Measurements from ENCODE around the gene GPR89B.
A peak's percentile ranks its signal among the peaks of the same experiment; 100 is the strongest.
"Not testable (repeated sequence)": the region's sequence is repeated elsewhere in the genome, so short reads cannot be mapped to it uniquely, and the experiment has no call there.

GPR89B gene

DNA sequence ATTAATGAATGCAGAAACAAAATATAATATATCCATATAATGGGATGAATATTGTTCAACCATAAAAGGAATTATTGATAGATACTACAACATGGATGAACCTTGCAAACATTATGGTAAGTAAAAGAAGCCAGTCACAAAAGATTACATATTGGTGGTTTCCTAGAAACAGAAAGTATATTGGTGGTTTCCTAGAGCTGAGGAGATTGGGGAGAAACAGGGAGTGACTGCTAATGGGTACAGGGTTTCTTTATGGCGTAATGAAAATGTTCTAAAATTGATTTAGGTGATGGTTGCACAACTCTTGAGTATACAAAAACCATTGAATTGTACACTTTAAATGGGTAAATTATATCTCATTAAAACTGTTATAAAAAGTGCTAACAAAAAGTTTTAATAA, 14.3 kb downstream of the GPR89B start:
- DNase-seq: not testable (repeated sequence)

DNA sequence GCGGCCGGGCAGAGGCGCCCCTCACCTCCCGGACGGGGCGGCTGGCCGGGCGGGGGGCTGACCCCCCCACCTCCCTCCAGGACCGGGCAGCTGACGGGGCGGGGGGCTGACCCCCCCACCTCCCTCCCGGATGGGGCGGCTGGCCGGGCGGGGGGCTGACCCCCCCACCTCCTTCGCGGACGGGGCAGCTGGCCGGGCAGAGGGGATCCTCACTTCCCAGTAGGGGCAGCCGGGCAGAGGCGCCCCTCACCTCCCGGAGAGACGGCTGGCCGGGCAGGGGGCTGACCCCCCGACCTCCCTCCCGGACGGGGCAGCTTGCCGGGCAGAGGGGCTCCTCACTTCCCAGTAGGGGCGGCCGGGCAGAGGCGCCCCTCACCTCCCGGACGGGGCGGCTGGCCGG, 21.3 kb downstream of the GPR89B start:
- DNase-seq: not testable (repeated sequence)

DNA sequence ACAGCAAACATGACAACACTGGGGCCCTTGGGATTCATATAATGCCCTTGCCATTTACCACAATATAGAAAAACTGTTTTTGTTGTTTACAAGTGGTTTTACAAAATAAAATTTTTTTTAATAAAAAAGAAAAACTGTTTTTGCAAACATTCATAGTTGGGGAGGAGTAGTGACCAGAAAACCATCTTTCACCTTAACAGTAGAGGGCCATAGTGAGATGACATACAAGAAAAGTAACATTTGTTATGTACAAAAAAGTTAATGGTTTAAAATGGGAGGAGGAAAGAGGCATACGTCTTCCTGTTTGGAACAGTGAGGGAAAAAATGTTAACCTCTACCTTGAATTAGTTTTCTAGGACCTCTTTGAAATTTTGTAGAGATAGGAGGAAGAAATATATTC, 30.7 kb downstream of the GPR89B start:
- not testable (repeated sequence) for DNase-seq

DNA sequence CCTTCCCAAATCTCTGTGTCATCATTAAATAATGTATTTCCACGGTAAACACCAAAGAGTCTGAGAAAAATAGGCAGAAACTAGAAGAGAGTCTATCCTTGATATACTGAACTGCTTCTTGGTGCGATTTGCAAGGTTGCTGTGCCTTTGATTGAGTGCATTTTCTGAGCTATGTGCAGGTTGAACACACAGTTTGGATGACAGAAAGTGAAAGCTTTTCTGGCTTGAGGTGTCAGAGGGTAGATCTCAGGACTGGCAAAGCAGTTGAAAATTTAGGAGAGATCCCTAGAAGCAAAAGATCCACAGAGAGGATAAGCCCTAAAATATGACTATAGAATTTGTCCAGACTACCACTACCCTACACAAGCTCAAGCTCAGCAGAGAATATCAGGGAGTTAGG, 31.5 kb downstream of the GPR89B start:
- DNase-seq: not testable (repeated sequence)

DNA sequence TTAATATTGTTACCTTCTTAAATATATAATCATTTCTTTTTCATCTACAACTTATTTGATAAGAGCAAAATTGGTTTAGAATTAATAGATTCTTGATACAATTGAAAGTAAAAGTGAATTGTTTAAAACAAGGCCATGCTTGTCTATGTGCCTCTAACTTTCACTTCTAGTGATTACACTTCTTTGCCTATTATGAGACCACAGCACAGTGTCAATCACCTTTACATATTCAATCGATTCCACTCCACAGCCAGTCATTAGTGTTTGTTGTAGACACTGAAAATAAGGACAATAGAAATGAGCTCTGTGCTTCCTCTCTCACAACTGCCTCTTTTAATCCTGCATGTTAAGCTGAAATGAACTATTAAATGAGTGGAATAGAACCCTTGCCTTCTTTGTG, 36.4 kb downstream of the GPR89B start:
- DNase-seq: not testable (repeated sequence)

DNA sequence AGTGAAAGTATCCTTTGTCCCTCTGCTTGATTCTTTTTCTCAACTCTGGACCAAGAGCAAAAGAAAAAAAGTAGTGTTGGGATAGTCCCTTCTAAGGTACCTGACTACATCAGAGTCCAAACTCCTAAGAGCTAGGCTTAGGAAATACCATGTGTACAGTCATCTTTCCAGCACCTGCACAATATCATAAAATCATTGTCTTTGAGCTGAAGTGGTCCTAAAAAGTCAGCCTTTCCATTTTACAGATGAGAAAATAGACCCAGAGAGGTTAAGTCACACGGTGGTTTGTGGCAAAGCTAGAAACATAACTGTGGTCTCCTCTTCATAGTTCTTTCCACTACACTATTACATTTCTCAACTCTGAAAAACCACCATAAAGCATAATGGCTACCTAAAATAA, 38.4 kb downstream of the GPR89B start:
- DNase-seq: not testable (repeated sequence)

DNA sequence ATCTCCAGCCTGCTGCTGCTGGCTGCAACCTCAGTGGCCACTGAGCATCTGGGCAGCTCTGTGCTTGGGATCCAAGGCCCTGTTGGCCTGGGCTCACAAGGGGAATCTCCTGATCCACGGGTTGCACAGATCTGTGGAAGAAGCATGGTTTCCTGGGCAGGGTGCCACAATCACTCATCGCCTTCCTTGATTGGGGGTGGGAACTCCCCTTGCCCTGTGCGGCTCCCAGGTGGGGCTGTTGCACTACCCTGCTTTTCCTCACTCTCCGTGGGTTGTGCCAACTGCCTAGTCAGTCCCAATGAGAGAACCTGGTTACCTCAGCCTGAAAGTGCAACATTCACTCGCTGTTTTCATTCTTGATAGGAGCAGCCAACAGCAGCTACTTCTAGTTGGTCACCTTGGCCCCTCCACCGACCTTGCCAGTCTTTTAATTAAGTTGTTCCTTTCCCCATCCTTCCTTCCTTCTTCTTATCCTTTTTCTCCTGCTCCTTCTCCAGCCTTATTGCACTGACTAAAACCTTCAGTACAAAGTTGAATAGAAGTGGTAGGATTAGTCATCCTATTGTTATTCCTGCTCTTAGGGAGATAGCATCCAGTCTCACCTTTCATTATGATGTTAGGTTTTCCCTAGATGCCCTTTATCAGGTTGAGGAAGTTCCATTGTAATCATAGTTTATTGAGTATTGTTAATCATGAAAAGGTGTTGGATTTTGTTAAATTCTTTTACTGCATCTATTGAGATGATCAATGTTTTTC, 50.9 kb downstream of the GPR89B start:
- not testable (repeated sequence) for DNase-seq

DNA sequence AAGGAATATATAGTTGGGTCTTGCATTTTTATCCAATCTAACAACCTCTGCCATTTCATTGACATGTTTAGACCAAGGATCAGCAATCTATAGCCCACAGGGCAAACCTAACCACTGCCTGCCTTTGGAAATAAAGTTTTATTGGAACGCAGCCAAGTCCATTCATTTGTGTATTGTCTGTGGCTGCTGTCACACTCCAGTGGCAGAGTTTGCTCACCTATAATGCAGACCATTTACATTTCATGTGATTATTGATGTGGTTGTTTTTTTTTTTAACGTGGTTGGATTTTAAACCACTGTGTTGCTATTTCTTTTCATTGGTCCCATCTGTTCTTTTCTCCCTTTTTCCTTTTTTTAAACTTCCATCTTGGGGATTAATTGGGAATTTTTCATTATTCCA, 57.2 kb downstream of the GPR89B start:
- not testable (repeated sequence) for DNase-seq

DNA sequence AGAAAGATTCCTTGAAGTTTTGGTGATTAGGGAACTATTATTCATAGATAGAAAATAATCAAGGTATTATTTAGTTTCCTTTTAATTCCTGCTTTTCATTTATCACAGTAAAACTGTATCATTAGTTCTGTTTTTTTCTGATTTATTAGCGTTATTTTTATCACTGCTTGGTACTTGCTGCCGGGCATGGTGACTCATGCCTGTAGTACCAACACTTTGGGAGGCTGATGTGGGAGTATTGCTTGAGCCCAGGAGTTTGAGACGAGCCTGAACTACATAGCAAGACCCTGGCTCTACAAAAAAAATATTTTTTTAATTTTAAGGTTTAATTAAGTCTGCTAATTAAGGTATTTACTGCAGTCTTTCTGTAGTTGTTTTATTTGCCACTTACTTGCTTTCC, 59.7 kb downstream of the GPR89B start:
- not testable (repeated sequence) for DNase-seq

DNA sequence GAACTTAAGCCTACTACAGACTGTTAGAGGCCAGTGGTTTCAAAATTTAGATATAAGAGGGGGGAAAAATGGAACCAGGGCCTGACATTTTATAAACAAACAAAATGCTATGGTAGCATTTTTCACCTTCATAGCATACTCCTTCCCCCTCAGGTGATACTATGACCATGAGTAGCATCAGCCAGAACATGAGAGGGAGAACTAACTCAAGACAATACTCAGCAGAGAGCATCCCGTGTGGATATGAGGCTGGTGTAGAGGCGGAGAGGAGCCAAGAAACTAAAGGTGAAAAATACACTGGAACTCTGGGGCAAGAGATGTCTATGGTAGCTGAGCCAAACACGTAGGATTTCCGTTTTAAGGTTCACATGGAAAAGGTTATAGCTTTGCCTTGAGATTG, 64.7 kb downstream of the GPR89B start:
- DNase-seq: not testable (repeated sequence)

DNA sequence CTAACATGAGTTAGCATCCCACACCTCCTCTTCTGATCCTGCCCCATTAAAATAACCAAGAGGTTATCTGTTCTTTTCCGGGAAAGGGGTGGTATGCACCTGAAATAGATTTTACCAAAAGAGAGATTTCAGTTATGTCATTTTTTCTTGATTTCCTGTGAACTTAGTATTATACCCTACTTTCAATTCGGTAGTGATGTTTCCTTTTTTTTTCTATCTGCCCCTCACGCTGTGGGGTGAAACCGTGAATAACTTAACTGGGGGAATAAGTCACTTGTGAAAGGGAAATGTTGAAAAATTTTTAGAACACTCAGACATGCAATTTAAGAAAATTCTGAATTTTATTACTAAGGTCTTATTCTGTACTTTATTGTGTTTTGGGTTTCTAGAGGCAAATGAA, 65.2 kb downstream of the GPR89B start:
- not testable (repeated sequence) for DNase-seq

DNA sequence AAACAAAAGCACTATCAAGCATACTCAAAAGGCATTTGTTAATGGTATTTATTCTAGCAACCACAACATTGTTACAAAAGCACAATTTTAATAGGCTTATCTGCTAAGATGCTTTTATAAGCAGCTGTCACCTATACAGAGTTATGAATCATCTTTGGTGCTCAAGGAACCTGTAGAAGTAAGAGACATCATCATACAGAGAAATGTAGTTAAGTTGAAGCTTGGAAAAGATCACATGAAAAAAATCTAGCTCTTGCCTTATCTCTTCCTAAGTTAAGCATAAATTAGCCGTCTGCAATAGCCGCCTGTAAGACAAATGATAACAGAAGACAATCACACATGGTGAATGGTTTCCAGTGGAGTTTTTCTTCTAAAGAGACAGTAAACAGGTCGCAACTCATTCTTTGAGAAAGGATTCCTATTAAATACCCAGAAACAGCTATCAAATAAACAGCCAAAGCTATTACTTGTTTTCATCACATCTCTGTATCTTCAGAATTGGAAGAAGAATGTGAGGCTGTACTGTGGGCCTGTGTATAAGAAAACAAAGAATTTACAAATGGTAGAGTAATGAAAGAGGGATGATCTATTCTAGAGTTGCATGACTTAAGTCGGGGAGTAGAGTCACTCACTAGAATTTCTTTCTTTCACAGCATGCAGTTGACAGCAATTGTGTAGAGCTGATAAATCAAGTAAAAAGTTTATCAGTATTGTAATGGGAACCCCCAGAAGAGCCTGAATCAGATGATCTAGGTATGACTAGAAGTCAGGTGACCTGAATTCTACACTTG, 65.8 kb downstream of the GPR89B start:
- DNase-seq: not testable (repeated sequence)

DNA sequence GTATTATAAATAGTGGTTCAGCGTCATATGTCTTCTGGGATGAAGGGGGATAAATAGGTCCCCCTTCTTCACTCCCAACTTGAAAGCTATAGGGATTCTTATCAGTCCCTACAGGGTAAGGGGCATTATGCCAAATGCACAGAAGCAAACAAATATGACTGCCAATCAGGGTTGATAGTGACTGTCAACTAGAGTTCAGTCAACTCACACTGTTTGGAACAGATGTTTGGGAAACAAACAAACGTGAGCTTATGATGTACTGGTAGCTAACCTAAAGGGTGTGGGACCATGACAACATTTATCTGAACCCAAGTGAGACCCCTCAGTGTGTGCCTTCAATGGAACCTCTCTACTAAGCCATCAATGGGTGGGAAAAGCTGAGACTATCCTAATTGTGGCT, 67.9 kb downstream of the GPR89B start:
- DNase-seq: not testable (repeated sequence)

DNA sequence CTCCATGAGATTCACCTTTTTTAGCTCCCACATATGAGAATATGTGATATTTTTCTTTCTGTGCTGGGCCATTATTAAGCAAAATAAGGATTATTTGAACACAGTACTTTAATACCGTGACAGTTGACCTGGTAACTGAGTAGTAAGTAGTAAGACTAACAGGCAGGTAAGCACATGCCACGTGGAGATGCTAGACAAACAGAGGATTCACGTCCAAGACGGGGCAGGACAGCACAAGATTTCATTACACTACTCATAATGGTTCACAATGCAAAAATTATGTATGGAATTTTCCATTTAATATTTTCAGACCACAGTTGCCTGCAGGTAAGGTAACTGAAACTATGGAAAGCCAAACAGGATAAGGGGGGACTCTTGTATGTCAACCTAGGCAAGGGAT, 79.5 kb downstream of the GPR89B start:
- not testable (repeated sequence) for DNase-seq

DNA sequence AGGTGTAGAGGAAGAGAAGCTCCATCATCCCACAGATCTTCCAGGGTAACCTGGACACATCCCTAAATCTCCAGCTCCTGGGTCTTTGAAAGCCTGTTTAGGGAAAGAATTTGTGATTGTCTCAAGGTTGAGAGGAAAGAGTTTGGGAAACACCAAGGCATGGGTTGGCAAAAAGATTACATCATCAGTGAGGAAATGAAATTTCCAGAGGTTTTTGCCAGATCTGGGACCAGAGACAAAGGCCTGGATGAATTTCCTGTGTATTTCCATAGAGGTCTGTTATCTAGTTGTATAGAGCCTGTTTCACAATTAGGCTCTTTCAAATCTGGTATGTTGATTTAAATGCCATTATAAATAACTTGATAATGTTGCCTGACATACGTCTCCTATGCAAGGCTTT, 82.3 kb downstream of the GPR89B start:
- DNase-seq: peak; percentile 1

DNA sequence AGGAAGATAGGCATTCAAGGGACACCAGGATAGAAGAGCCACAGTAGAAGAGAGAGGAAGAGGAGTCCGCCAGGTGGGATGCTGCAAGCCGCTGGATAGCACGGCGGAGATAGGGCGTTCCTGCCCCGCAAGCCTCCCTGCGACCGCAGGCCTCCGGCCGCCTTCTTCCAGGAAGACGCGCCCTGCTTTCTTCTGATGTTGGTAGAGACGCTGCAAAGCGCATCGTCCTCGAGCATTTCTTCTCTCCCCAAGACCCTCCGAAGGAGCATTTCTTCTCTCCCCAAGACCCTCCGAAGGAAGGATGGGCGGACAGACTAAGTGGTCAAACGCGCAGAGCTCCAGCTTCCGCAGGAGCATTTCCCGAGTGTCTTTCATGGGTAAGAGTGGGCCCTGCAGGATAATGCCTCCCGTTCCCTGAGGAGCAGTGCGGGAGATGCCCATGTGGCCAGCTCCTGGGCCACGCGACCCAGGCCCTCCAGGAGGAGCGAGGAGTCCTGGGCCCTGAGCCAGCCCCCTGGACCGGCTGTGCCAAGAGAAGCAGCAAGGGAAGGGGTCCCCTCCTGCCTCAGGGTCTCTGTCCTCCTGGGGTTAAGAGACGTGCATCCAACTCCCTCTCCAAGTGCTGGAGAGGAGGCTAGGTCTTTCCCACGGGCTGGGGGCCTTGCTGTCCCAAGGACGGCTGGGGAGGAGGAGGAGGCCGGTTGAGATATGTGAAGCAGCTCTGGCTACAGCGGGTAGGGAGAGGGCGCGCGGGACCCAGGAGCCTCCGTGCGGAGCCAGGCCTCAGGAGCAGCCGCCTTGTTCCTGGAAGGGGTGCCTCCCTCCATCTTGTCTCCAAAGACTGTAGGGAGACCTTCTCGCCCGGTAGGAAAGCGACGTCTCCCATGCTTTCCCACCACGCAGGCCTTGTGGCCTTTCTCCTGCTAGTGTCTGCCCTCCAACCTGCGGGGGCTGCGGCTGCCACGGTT, 85.2 kb downstream of the GPR89B start:
- peak; percentile 66 for DNase-seq

DNA sequence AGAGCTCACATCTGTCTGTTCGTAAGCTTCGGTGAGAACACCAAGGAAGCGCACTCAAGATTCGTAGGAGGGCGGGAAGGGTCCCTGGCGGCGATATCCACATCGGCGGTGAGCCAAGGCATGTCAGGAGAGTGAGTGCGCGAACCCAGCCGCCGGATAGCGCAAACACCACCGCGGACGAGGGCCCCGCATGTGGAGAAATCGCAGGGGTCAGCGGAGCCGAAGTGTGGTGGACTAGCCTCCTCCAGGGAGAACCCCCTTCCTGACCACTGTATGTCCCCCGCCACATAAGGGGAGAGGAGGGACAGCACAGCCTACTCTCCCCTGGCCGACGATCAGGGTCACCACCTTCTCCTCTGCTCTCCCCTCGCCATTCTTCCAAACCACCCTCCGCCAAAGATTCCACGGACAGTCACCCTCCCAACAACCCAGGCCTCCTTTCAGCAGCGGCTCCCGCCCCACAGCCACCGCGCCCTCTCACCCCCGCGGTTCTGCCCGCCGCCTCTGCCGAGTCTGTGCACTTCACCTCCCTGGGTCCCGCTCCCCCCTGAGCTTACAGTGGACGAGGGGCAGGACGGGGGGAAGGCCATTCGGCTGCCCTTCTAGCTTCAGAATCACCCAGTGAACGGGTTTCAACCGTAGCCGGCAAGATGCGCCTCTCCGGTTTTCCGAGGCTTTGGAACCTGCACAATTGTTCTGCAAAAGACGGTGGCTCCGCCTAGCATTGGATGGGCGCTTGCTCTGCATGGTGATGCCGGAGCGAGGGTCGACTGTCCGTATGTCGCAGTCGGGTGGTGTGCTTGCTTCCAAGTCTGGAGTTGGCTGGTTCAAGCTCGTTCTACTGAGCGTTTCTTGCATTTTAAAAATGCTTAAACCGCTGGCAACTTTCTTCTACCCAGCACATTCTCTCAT, 86.3 kb downstream of the GPR89B start:
- DNase-seq: peak; percentile 56

DNA sequence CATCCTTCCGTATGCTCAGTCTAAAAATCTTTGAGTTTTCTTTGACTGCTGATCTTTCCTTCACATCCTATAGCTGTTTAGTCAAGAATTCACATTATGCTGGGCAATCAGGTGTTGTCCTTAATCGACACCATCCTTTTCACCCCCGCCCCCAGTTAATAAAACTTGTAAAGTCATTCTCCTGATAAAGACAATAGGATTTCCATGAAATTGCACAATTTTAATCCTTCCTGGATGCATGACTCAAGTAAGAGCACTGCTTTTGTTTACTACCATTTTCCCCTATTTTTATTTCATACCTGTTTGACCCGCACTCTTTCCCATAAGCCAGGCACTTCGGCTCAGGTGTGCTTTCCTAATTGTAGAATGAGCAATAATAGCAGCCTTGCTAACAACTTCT, 96.7 kb downstream of the GPR89B start:
- DNase-seq: not testable (repeated sequence)

DNA sequence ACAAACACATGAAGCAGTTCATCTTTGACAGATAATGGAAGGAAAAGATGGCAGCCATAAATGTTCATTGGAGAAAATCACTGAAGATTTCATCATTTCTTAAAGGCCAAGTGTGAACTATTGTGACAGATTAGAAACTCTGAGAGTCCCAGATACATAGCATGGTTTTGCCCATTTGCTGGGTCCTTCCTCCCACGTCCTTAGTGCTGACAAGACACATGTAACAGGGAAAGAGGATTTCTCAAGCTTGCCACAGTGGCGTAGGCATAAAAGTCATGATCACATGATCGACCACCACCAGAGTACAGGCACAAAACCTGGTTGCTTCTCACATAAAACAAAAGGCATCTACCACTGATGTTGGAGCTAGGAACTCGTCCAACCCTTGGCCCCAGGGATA, 98.8 kb downstream of the GPR89B start:
- not testable (repeated sequence) for DNase-seq

DNA sequence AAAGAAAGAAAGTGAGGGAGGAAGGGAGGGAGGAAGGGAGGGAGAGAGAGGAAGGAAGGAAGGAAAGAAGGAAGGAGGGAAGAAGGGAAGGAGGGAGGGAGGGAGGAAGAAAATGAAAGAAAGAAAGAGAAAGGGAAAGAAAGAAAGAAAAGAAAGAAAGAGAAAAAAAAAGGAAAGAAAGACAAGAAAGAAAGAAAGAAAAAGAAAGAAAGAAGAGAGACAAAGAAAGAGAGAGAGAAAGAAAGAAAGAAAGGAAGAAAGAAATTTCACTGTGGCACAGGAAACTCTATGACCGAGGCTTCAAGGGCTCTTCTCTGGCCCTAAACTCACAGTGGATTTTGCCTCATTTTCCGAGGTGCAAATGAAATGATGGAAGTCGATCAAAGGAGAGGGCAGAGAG, 104.0 kb downstream of the GPR89B start:
- DNase-seq: not testable (repeated sequence)

DNA sequence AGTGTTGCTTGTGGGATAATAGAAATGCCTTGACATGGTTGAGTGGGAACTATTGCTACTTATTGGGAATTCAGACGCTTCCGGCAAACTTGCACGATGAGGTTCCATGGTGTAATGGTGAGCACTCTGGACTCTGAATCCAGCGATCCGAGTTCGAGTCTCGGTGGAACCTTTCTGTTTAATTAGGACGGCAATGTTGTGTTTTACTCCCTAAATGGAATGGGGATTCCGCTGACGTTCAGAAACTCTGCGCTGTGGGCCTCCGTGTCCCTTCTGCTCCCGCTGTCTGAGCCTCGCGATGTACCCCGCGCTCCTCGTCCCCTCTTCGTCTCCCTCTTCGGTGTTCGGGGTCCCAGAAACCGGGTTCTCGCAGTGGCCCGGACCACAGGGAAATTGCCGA, 104.5 kb downstream of the GPR89B start:
- DNase-seq: not testable (repeated sequence)

DNA sequence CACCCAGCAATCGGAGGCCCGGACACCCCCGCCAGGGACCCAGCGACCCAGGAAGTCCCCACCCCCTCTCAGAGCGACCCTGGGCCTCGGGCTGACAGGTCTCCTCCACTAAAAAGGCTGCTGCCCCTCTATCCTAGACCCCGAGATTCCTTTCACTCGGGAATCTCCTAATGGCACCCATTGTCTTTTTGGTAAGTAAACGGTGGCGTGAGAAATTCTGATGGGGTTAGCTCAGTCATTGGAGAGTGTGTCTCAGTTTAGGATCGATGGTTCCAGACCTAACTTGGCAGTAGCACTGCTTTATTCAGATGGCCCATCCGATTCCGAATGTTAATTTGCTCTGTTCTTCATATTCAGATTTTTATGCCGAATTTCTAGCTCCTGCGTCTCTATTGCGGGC, 104.9 kb downstream of the GPR89B start:
- DNase-seq: not testable (repeated sequence)

Data from retina (tissue), 1 donor.